Adrenal gland (tissue), 12 donors: ENCODE measurements around the gene MANEAL. TPM values are rescaled to one million over a fixed set of nuclear protein-coding genes. Genes with fewer than 3 reads are reported as not detected.

Experiments used
- DNase-seq, 7 donors: peaks; one replicate each; pipeline ENCODE4 v3.0.0-alpha.2; 2019 to 2020
- H3K27ac ChIP-seq, 5 donors: fragments of 200-600 bp; sonication (generic) in 4 of 5; 1 replicate in 3 of 5; 2 replicates in 2 of 5; pipeline versions ENCODE4 v1.5.1 to v1.8.0; 2016 to 2020; ENCODE audit warnings: mild to moderate bottlenecking in 1 of 5
- H3K27me3 ChIP-seq: fragments of 200-600 bp; 2 replicates; pipeline ENCODE4 v1.8.0; 2021
- H3K36me3 ChIP-seq, 2 donors: fragments of 200-600 bp; replicated peaks in 1 of 2; 1 replicate in 1 of 2; 2 replicates in 1 of 2; pipeline versions ENCODE4 v1.5.1 to v1.8.0; 2018 to 2022
- H3K4me1 ChIP-seq, 2 donors: fragments of 200-600 bp; replicated peaks in 1 of 2; 1 replicate in 1 of 2; 2 replicates in 1 of 2; pipeline versions ENCODE4 v1.5.1 to v1.8.0; 2018 to 2021
- H3K4me3 ChIP-seq, 4 donors: fragments of 200-600 bp; sonication (generic) in 3 of 4; one replicate each; pipeline ENCODE4 v1.5.1; 2016 to 2018
- H3K9me3 ChIP-seq, 3 donors: fragments of 200-600 bp; sonication (generic) in 1 of 3; replicated peaks in 1 of 3; 1 replicate in 2 of 3; 2 replicates in 1 of 3; pipeline versions ENCODE4 v1.5.1 to v1.8.0; 2016 to 2021
- CTCF ChIP-seq, 6 experiments: fragments of 450-650 bp in 4 of 6; fragments of 200-600 bp in 2 of 6; sonication (generic) in 1 of 6; IDR thresholded peaks; 1 replicate in 5 of 6; 2 replicates in 1 of 6; pipeline versions ENCODE4 v1.5.1 to v1.8.0; 2016 to 2021; ENCODE audit warnings: antibody characterized with exemption in 6 of 6, mild to moderate bottlenecking in 2 of 6, moderate library complexity in 1 of 6
- POLR2A ChIP-seq, 2 donors: fragments of 450-650 bp; IDR thresholded peaks; one replicate each; pipeline ENCODE4 v1.6.1; 2017; ENCODE audit warnings: antibody characterized with exemption in 2 of 2, mild to moderate bottlenecking in 2 of 2, moderate library complexity in 1 of 2
- WGBS, 4 donors: extraction: QIAGEN DNeasy Blood & Tissue Kit in 2 of 4; methylation state at CpG; one replicate each; pipeline versions ENCODE4 v1.1.5 to v1.1.7; 2013 to 2017; 5-methylcytosine and 5-hydroxymethylcytosine counted together
- intact Hi-C, 2 donors: fragments of 100-400 bp; cut with DNase I; formaldehyde crosslinking; loops; one replicate each; pipeline versions ENCODE4 v1.14.1 to v1.15.0; 2022 to 2023
- polyA plus RNA-seq, 3 donors: library from polyadenylated mRNA; stranded (reverse); fragments of 200-250 nt in 2 of 3; fragments of 350-450 nt in 1 of 3; fragmentation: Illumina TruSeq in 1 of 3; extraction: RNeasy Lipid Tissue Mini Kit (QIAGEN cat#74804) in 1 of 3; gene quantifications; one replicate each; pipeline ENCODE4 v1.2.3, GENCODE V29; 2013 to 2014
- total RNA-seq, 9 donors: library from RNA; depleted of rRNA in 4 of 9; stranded (reverse); fragments of >200 nt in 4 of 9; fragments of 120-200 nt in 1 of 9; fragmentation: NEBNext Ultra II Directional in 1 of 9; extraction: Animal tissue kit (Norgen Biotek cat#: 25700) in 1 of 9; gene quantifications; one replicate each; pipeline versions ENCODE4 v1.1.0 to v1.2.4, GENCODE V29; 2013 to 2023
- donor health status: healthy with polysubstance abuse.
- donor health status: Bipolar disorder and iron deficiency.
- donor health status: DM: yes; HTN: yes; CAD: no.
- donor health status: DM: no; HTN: no; CAD: no.
- donor health status: DM: no; HTN: no; CAD: no.
- donor health status: DM: yes; HTN: yes; CAD: no.

The MANEAL gene
- total and polyA plus RNA-seq, 12 donors, result 4.0 to 13.1 (median 8.3) TPM

- Histone ChIP-seq H3K27ac (peak overlapping the region in 2 of 5 donors; percentile 32 to 90), H3K9me3 (no peaks in the 10 kb centered on the region), H3K36me3 (peaks cover 0 to 25% of the 10 kb centered on the region in 2 donors), H3K27me3 (no peaks in the 10 kb centered on the region), H3K4me1 (peaks cover 17 to 39% of the 10 kb centered on the region in 2 donors), H3K4me3 (no peak overlapping the region)
- peak in 1 of 7 donors; percentile 30 for DNase-seq
- TF ChIP-seq CTCF (IDR thresholded peaks at IDR 0.05) (no peak), POLR2A (IDR thresholded peaks at IDR 0.05) (no peak)
- 28 to 32% (median 31%) methylated on average over 2 of the region's 2 CpGs for WGBS, 4 donors
- intact Hi-C loops, result loop anchor here (5.0 to 10.0 kb wide), 2 partner anchors 47 to 55 kb away; partner anchors contain the start of gene MTF1 (in 1 of the 2)
These were observed 16.3 kb downstream of the MANEAL start for GRCh38 chr1:37809942-37810341.

GRCh38 chr1:37811027-37811655 lies 17.5 kb downstream of the MANEAL start:
- DNase-seq, result peak; percentile 53 to 88 (median 70)
- Histone ChIP-seq H3K9me3 (no peaks in the 10 kb centered on the region), H3K36me3 (peaks cover 0 to 19% of the 10 kb centered on the region in 2 donors), H3K27me3 (no peaks in the 10 kb centered on the region), H3K4me3 (no peak overlapping the region), H3K27ac (peak overlapping the region in 2 of 5 donors; percentile 1 to 32), H3K4me1 (peaks cover 17 to 33% of the 10 kb centered on the region in 2 donors)
- TF ChIP-seq POLR2A (IDR thresholded peaks at IDR 0.05), result no peak
- peak; percentile 48 to 78 (median 75) for TF ChIP-seq CTCF (IDR thresholded peaks at IDR 0.05)
- intact Hi-C loops, result loop anchor here in 1 of 2 donors (5.0 kb wide), 1 partner anchor 46 kb away; the partner anchor contains the start of gene MTF1
- 32 to 51% (median 36%) methylated on average over 7 of the region's 7 CpGs for WGBS, 4 donors

- peaks cover 0 to 15% of the 10 kb centered on the region in 2 donors for H3K36me3 ChIP-seq
- H3K4me3 ChIP-seq, result no peak overlapping the region
- no peak for DNase-seq
- WGBS, 4 donors, result 67 to 78% (median 75%) methylated on average over 2 of the region's 2 CpGs
- H3K27me3 ChIP-seq, result no peaks in the 10 kb centered on the region
- no peak for TF ChIP-seq POLR2A (IDR thresholded peaks at IDR 0.05)
- no peak for TF ChIP-seq CTCF (IDR thresholded peaks at IDR 0.05)
- intact Hi-C loops, result loop anchor here in 1 of 2 donors (5.0 kb wide), 1 partner anchor 44 kb away; the partner anchor contains the start of gene MTF1
- peak overlapping the region in 2 of 5 donors; percentile 18 to 59 for H3K27ac ChIP-seq
- H3K9me3 ChIP-seq, result no peaks in the 10 kb centered on the region
- H3K4me1 ChIP-seq, result peaks cover 10 to 28% of the 10 kb centered on the region in 2 donors
These were observed 20.0 kb downstream of the MANEAL start for GRCh38 chr1:37813529-37814145.

- intact Hi-C loops, result loop anchor here in 1 of 2 donors (5.0 kb wide), 1 partner anchor 43 kb away; the partner anchor contains the start of gene MTF1
- no peak for TF ChIP-seq POLR2A (IDR thresholded peaks at IDR 0.05)
- TF ChIP-seq CTCF (IDR thresholded peaks at IDR 0.05), result no peak
- peak in 5 of 7 donors; percentile 24 to 88 (median 37) for DNase-seq
- WGBS, 4 donors, result 54 to 93% (median 80%) methylated on average over 5 to 7 of the region's 7 CpGs
- Histone ChIP-seq H3K27ac (peak overlapping the region in 2 of 5 donors; percentile 31 to 59), H3K27me3 (no peaks in the 10 kb centered on the region), H3K4me1 (peaks cover 4 to 22% of the 10 kb centered on the region in 2 donors), H3K36me3 (peaks cover 0 to 19% of the 10 kb centered on the region in 2 donors), H3K9me3 (no peaks in the 10 kb centered on the region), H3K4me3 (no peak overlapping the region)
These were observed 20.6 kb downstream of the MANEAL start for GRCh38 chr1:37814252-37814651.
